ENCODE results near the gene ABCC1.

GRCh38 chr16:16122264-16122663, 172.8 kb downstream of the ABCC1 start:
- TF ChIP-seq CTCF (IDR thresholded peaks at IDR 0.05) (no peak), ZFX (IDR thresholded peaks at IDR 0.05; ENCODE audit: borderline replicate concordance) (no peak)

All from 22Rv1 (cell line).